Body of pancreas (tissue), 4 donors: ENCODE results near the gene TMEM86B. TPM values are rescaled to one million over a fixed set of nuclear protein-coding genes. Genes with fewer than 3 reads are reported as not detected.

Source experiments
- ATAC-seq: fragments of 150-250 bp; one replicate; pipeline ENCODE4 v1.9.1; 2016
- DNase-seq, 4 donors: peaks; one replicate each; pipeline ENCODE4 v3.0.0-alpha.2; 2019
- H3K27ac ChIP-seq, 4 donors: fragments of 200-600 bp; sonication (generic); 1 replicate in 3 of 4; 2 replicates in 1 of 4; pipeline versions ENCODE4 v1.5.1 to v1.6.1; 2016 to 2019; ENCODE audit warnings: mild to moderate bottlenecking in 1 of 4, mixed read lengths in 1 of 4, moderate library complexity in 1 of 4
- H3K27me3 ChIP-seq, 2 donors: fragments of 200-600 bp; sonication (generic); one replicate each; pipeline ENCODE4 v1.6.0; 2016; ENCODE audit warnings: mild to moderate bottlenecking in 1 of 2
- H3K36me3 ChIP-seq, 2 donors: fragments of 200-600 bp; sonication (generic); replicated peaks in 1 of 2; 2 replicates each; pipeline ENCODE4 v1.5.1; 2016; ENCODE audit warnings: low read depth in 2 of 2; ENCODE audit not compliant: insufficient read depth in 1 of 2
- H3K4me1 ChIP-seq: fragments of 200-600 bp; sonication (generic); one replicate; pipeline ENCODE4 v1.6.0; 2016
- H3K4me3 ChIP-seq, 2 donors: fragments of 200-600 bp; sonication (generic); 1 replicate in 1 of 2; 2 replicates in 1 of 2; pipeline ENCODE4 v1.5.1; 2016 to 2019
- H3K9me3 ChIP-seq, 3 donors: fragments of 200-600 bp; sonication (generic); 1 replicate in 2 of 3; 2 replicates in 1 of 3; pipeline ENCODE4 v1.5.1; 2016
- POLR2A ChIP-seq, 3 donors: fragments of 450-650 bp; IDR thresholded peaks; one replicate each; pipeline ENCODE4 v1.6.1; 2016; ENCODE audit warnings: antibody characterized with exemption in 3 of 3, mild to moderate bottlenecking in 2 of 3
- WGBS, 2 donors: methylation state at CpG; one replicate each; pipeline ENCODE4 v1.1.5; 2017; 5-methylcytosine and 5-hydroxymethylcytosine counted together
- intact Hi-C: fragments of 100-400 bp; cut with DNase I; formaldehyde crosslinking; loops from one replicate; pipeline ENCODE4 v1.15.1; 2023
- total RNA-seq, 2 donors: library from RNA; depleted of rRNA; stranded (reverse); fragments of >200 nt; gene quantifications; one replicate each; pipeline ENCODE4 v1.1.0, GENCODE V29; 2016
- TF ChIP-seq, protein P1 (sequence below), 7 experiments: fragments of 450-650 bp in 4 of 7; fragments of 200-600 bp in 3 of 7; sonication (generic) in 3 of 7; IDR thresholded peaks; one replicate each; pipeline ENCODE4 v1.5.1; 2016 to 2019; ENCODE audit warnings: antibody characterized with exemption in 7 of 7

The TMEM86B gene
- total RNA-seq, 2 donors from 2014 or later, result 1.6 to 3.0 TPM

- Histone ChIP-seq H3K27ac (no peak overlapping the region), H3K4me1 (peaks cover 7% of the 10 kb centered on the region), H3K9me3 (no peaks in the 10 kb centered on the region), H3K36me3 (peaks cover 0 to 8% of the 10 kb centered on the region in 2 donors), H3K27me3 (no peaks in the 10 kb centered on the region), H3K4me3 (no peak overlapping the region)
- WGBS, 2 donors, result 92 to 93% methylated on average over 5 to 34 of the region's 36 CpGs
- no peak for DNase-seq
- no peak for ATAC-seq
- TF ChIP-seq POLR2A (IDR thresholded peaks at IDR 0.05), result no peak
- TF ChIP-seq, protein P1, sequence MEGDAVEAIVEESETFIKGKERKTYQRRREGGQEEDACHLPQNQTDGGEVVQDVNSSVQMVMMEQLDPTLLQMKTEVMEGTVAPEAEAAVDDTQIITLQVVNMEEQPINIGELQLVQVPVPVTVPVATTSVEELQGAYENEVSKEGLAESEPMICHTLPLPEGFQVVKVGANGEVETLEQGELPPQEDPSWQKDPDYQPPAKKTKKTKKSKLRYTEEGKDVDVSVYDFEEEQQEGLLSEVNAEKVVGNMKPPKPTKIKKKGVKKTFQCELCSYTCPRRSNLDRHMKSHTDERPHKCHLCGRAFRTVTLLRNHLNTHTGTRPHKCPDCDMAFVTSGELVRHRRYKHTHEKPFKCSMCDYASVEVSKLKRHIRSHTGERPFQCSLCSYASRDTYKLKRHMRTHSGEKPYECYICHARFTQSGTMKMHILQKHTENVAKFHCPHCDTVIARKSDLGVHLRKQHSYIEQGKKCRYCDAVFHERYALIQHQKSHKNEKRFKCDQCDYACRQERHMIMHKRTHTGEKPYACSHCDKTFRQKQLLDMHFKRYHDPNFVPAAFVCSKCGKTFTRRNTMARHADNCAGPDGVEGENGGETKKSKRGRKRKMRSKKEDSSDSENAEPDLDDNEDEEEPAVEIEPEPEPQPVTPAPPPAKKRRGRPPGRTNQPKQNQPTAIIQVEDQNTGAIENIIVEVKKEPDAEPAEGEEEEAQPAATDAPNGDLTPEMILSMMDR (IDR thresholded peaks at IDR 0.05), result no peak
- intact Hi-C loops, result no loop called here
Observed at GRCh38 chr19:55273978-55274707, 45.6 kb upstream of the TMEM86B start.

GRCh38 chr19:55272142-55272541 lies 43.6 kb upstream of the TMEM86B start:
- H3K36me3 ChIP-seq, result peaks cover 0 to 3% of the 10 kb centered on the region in 2 donors
- intact Hi-C loops, result no loop called here
- ATAC-seq (no peak), DNase-seq (no peak)
- no peak for TF ChIP-seq POLR2A (IDR thresholded peaks at IDR 0.05)
- TF ChIP-seq, protein P1 (IDR thresholded peaks at IDR 0.05), result no peak
- H3K27ac ChIP-seq, result no peak overlapping the region
- H3K4me1 ChIP-seq, result no peaks in the 10 kb centered on the region
- no peaks in the 10 kb centered on the region for H3K9me3 ChIP-seq
- H3K27me3 ChIP-seq, result no peaks in the 10 kb centered on the region
- 92 to 95% methylated on average over 18 of the region's 18 CpGs for whole genome bisulfite sequencing, 2 donors
- no peak overlapping the region for H3K4me3 ChIP-seq

DNA sequence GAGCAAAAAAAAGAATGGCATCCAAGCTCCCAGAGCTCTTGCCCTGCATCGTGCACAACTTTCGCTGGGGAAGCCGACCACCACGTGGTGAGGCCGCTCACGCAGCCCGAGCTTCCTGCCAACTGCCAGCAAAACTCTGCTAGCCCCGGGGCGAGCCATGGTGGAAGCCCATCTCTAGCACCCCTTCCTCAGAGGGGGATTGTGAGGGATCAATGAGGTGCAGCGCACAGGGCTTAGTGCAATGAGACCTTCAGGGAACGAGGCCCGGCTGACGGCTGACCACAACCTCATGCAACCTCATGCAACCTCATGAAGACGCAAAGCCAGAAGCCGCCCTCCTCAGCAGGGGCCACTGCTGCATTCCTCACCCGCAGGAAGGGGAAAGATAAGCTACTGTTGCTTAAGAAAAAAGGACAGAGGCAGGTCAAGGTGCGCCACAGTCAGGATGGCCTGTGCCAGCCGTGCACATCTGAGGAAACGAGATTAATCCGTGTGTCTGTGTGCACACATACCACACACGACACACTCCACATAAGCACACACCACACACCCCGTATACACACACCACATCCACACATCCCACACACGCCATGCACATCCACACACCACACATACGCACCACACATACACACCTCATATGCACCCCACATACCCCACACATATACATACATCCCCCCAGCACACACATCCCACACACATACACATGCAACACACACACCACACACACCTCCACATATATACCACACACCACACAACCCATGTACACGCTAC lies 41.8 kb upstream of the TMEM86B start:
- WGBS, 2 donors, result 89 to 92% methylated on average over 16 to 25 of the region's 25 CpGs
- Histone ChIP-seq H3K4me3 (no peak overlapping the region), H3K9me3 (no peaks in the 10 kb centered on the region), H3K27me3 (no peaks in the 10 kb centered on the region), H3K4me1 (no peaks in the 10 kb centered on the region), H3K27ac (no peak overlapping the region), H3K36me3 (peaks cover 0 to 2% of the 10 kb centered on the region in 2 donors)
- TF ChIP-seq, protein P1 (IDR thresholded peaks at IDR 0.05), result no peak
- no peak for TF ChIP-seq POLR2A (IDR thresholded peaks at IDR 0.05)
- intact Hi-C loops, result no loop called here
- no peak for ATAC-seq
- no peak for DNase-seq

DNA sequence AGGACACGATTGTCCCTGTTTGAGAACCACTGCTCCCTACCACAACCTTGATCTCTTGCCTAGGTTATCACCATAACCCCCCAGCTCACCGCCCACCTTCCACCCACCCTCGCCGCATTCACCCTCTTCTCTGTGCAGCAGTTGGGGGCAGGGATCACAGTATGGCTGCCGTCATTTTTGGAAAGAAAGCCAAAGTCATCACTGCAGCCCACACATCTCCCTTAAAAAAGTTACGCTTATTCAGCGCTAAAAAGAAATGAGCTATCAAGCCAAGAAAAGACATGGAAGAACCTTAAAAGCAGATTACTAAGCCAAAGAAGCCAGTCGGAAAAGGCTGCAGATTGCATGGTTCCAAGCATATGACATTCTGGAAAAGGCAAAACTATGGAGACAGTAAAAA lies 40.7 kb upstream of the TMEM86B start:
- intact Hi-C loops, result no loop called here
- H3K27me3 ChIP-seq, result no peaks in the 10 kb centered on the region
- WGBS, 2 donors, result 90% methylated on average over 8 of the region's 8 CpGs
- peaks cover 0 to 2% of the 10 kb centered on the region in 2 donors for H3K36me3 ChIP-seq
- TF ChIP-seq, protein P1 (IDR thresholded peaks at IDR 0.05), result no peak
- TF ChIP-seq POLR2A (IDR thresholded peaks at IDR 0.05), result no peak
- DNase-seq, result no peak
- H3K27ac ChIP-seq, result no peak overlapping the region
- H3K9me3 ChIP-seq, result no peaks in the 10 kb centered on the region
- H3K4me1 ChIP-seq, result no peaks in the 10 kb centered on the region
- no peak for ATAC-seq
- H3K4me3 ChIP-seq, result no peak overlapping the region
